Measurements from ENCODE around the gene NAALADL2.

NAALADL2 gene

DNA sequence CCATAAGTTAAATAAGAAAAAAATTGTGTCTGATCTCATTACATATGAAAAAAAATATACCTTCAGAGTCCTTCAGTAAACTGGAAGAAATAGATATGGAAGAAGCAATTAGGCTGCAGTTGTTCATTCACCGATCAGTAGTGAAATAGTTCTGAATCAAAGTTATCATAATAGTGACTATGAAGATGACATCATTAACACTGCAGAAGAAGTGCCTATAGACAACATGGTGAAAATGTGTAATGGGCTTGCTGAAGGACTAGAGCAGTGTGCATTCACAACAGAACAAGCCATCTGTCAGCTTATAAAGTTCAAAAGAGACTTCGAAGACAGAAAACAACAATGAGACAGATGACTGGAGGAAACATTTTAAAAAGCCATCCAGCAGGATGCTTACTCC is 144.5 kb downstream of the NAALADL2 start:
- H3K27me3 ChIP-seq (ENCODE audit: insufficient read depth, low read length, poor library complexity): no peaks in the 10 kb centered on the region
- H3K27ac ChIP-seq (ENCODE audit: low read length): no peak overlapping the region
- no peaks in the 10 kb centered on the region for H3K4me1 ChIP-seq (ENCODE audit: insufficient read depth, low read length)
- ATAC-seq (ENCODE audit: insufficient read depth, low read depth): no peak
- DNase-seq: no peak
- no peak for TF ChIP-seq EZH2 (IDR thresholded peaks at IDR 0.05; ENCODE audit: borderline replicate concordance, low read depth, low read length, severe bottlenecking)
- TF ChIP-seq, protein P1, sequence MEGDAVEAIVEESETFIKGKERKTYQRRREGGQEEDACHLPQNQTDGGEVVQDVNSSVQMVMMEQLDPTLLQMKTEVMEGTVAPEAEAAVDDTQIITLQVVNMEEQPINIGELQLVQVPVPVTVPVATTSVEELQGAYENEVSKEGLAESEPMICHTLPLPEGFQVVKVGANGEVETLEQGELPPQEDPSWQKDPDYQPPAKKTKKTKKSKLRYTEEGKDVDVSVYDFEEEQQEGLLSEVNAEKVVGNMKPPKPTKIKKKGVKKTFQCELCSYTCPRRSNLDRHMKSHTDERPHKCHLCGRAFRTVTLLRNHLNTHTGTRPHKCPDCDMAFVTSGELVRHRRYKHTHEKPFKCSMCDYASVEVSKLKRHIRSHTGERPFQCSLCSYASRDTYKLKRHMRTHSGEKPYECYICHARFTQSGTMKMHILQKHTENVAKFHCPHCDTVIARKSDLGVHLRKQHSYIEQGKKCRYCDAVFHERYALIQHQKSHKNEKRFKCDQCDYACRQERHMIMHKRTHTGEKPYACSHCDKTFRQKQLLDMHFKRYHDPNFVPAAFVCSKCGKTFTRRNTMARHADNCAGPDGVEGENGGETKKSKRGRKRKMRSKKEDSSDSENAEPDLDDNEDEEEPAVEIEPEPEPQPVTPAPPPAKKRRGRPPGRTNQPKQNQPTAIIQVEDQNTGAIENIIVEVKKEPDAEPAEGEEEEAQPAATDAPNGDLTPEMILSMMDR (IDR thresholded peaks at IDR 0.05; ENCODE audit: borderline replicate concordance, extremely low read depth, low read length, poor library complexity, severe bottlenecking): no peak
- no peaks in the 10 kb centered on the region for H4K20me1 ChIP-seq (ENCODE audit: insufficient read depth, low read length)
- H3K4me3 ChIP-seq (ENCODE audit: low read depth in 1 of 2, low read length in 2 of 2): no peak overlapping the region
- no peaks in the 10 kb centered on the region for H3K9me3 ChIP-seq (ENCODE audit: insufficient read depth, low read length, severe bottlenecking)
- H3K4me2 ChIP-seq (ENCODE audit: insufficient read depth, low read length): no peak overlapping the region
- H3K9ac ChIP-seq (ENCODE audit: low read depth, low read length): no peak overlapping the region
- H2AFZ ChIP-seq (ENCODE audit: low read depth, low read length): no peak overlapping the region
- H3K79me2 ChIP-seq (ENCODE audit: insufficient read depth, low read length): no peaks in the 10 kb centered on the region
- no peaks in the 10 kb centered on the region for H3K36me3 ChIP-seq (ENCODE audit: insufficient read depth, low read length)

DNA sequence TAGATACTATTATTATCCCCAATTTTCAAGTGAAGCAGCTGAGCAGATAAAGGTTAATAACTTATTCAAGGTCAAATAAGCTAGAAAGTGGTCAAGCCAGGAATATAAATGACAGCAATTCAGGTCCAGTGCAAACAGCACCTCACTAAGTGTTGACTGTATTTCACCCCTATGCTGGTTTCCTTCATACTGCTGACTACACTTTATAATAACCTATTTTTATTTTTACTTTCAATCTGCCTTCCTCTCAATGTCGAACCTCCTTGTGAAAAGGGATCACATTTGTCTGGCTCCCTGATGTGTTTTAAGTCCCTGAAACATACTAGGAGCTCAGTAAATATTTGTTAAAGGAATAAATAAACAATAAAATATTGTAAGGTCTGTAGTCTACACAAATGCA is 146.1 kb downstream of the NAALADL2 start:
- no peak overlapping the region for H3K4me2 ChIP-seq (ENCODE audit: insufficient read depth, low read length)

DNA sequence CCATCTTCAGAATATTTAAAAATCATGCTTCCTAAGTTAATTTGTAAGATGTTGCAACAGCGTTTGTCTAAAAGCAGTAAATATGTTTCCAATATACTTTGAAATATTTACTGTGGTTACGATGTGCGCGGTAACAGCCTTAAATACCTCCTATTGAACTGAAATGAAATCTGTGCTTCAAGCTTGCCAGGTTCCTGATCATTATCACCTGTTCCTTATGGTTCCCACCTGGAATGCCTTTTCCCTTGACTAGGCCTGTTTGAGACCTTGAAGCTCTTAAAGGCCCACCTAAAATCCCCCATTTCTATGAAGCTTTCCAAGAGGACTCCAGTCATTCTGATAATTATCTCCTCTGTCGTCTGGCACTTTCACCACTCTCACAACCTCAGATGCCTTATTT is 146.7 kb downstream of the NAALADL2 start:
- Histone ChIP-seq H3K27ac (ENCODE audit: low read length) (no peak overlapping the region), H3K4me3 (ENCODE audit: low read depth in 1 of 2, low read length in 2 of 2) (no peak overlapping the region), H3K9ac (ENCODE audit: low read depth, low read length) (no peak overlapping the region), H2AFZ (ENCODE audit: low read depth, low read length) (no peak overlapping the region), H3K36me3 (ENCODE audit: insufficient read depth, low read length) (no peaks in the 10 kb centered on the region), H3K4me2 (ENCODE audit: insufficient read depth, low read length) (no peak overlapping the region), H3K4me1 (ENCODE audit: insufficient read depth, low read length) (no peaks in the 10 kb centered on the region), H3K9me3 (ENCODE audit: insufficient read depth, low read length, severe bottlenecking) (no peaks in the 10 kb centered on the region), H3K27me3 (ENCODE audit: insufficient read depth, low read length, poor library complexity) (no peaks in the 10 kb centered on the region), H3K79me2 (ENCODE audit: insufficient read depth, low read length) (no peaks in the 10 kb centered on the region), H4K20me1 (ENCODE audit: insufficient read depth, low read length) (no peaks in the 10 kb centered on the region)
- ATAC-seq (ENCODE audit: insufficient read depth, low read depth): no peak
- TF ChIP-seq, protein P1 (IDR thresholded peaks at IDR 0.05; ENCODE audit: borderline replicate concordance, extremely low read depth, low read length, poor library complexity, severe bottlenecking): no peak
- DNase-seq: no peak

More for the DNA sequence above, 146.1 kb downstream of the NAALADL2 start:
- Histone ChIP-seq H4K20me1 (ENCODE audit: insufficient read depth, low read length) (no peaks in the 10 kb centered on the region), H3K9ac (ENCODE audit: low read depth, low read length) (no peak overlapping the region), H3K27ac (ENCODE audit: low read length) (no peak overlapping the region), H3K36me3 (ENCODE audit: insufficient read depth, low read length) (no peaks in the 10 kb centered on the region), H3K27me3 (ENCODE audit: insufficient read depth, low read length, poor library complexity) (no peaks in the 10 kb centered on the region), H2AFZ (ENCODE audit: low read depth, low read length) (no peak overlapping the region), H3K79me2 (ENCODE audit: insufficient read depth, low read length) (no peaks in the 10 kb centered on the region), H3K4me3 (ENCODE audit: low read depth in 1 of 2, low read length in 2 of 2) (no peak overlapping the region), H3K4me1 (ENCODE audit: insufficient read depth, low read length) (no peaks in the 10 kb centered on the region), H3K9me3 (ENCODE audit: insufficient read depth, low read length, severe bottlenecking) (no peaks in the 10 kb centered on the region)
- ATAC-seq (ENCODE audit: insufficient read depth, low read depth): no peak
- TF ChIP-seq, protein P1 (IDR thresholded peaks at IDR 0.05; ENCODE audit: borderline replicate concordance, extremely low read depth, low read length, poor library complexity, severe bottlenecking): no peak
- TF ChIP-seq EZH2 (IDR thresholded peaks at IDR 0.05; ENCODE audit: borderline replicate concordance, low read depth, low read length, severe bottlenecking): no peak
- DNase-seq: no peak

DNA sequence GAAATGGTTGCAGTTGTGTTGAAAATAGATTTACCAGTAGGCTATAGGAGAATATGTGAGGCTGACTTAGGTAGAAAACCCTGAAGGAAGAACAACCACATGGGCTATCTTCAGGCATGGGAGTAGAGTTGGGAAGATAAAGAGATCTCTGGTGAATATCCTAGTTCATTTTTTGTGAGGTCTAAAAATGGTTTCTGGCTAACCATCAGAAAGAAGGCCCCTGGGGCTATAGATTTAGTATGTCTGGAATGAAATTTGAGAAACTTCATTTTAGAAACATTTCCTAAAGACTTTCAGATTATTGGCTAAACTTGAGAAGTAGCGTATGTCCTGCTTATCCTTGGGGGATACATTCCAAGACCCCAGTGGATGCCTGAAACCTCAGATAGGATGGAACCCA is 148.2 kb downstream of the NAALADL2 start:
- no peak for ATAC-seq (ENCODE audit: insufficient read depth, low read depth)

More for the DNA sequence above, 148.2 kb downstream of the NAALADL2 start:
- Histone ChIP-seq H3K4me1 (ENCODE audit: insufficient read depth, low read length) (no peaks in the 10 kb centered on the region), H3K79me2 (ENCODE audit: insufficient read depth, low read length) (no peaks in the 10 kb centered on the region), H3K9me3 (ENCODE audit: insufficient read depth, low read length, severe bottlenecking) (no peaks in the 10 kb centered on the region), H3K36me3 (ENCODE audit: insufficient read depth, low read length) (no peaks in the 10 kb centered on the region), H4K20me1 (ENCODE audit: insufficient read depth, low read length) (no peaks in the 10 kb centered on the region), H3K4me3 (ENCODE audit: low read depth in 1 of 2, low read length in 2 of 2) (no peak overlapping the region), H3K9ac (ENCODE audit: low read depth, low read length) (no peak overlapping the region), H3K27me3 (ENCODE audit: insufficient read depth, low read length, poor library complexity) (no peaks in the 10 kb centered on the region), H2AFZ (ENCODE audit: low read depth, low read length) (no peak overlapping the region), H3K4me2 (ENCODE audit: insufficient read depth, low read length) (no peak overlapping the region), H3K27ac (ENCODE audit: low read length) (no peak overlapping the region)
- TF ChIP-seq, protein P1 (IDR thresholded peaks at IDR 0.05; ENCODE audit: borderline replicate concordance, extremely low read depth, low read length, poor library complexity, severe bottlenecking): no peak
- no peak for TF ChIP-seq EZH2 (IDR thresholded peaks at IDR 0.05; ENCODE audit: borderline replicate concordance, low read depth, low read length, severe bottlenecking)
- DNase-seq: no peak

All from DND-41 (cell line).